ENCODE measurements around the gene GSTA3. TPM values are rescaled to one million over a fixed set of nuclear protein-coding genes. Genes with fewer than 3 reads are reported as not detected.

Gene GSTA3
- total and polyA plus RNA-seq, 2 donors (not counting 1 experiment from before 2014, with no cell fraction given), result not detected

DNA sequence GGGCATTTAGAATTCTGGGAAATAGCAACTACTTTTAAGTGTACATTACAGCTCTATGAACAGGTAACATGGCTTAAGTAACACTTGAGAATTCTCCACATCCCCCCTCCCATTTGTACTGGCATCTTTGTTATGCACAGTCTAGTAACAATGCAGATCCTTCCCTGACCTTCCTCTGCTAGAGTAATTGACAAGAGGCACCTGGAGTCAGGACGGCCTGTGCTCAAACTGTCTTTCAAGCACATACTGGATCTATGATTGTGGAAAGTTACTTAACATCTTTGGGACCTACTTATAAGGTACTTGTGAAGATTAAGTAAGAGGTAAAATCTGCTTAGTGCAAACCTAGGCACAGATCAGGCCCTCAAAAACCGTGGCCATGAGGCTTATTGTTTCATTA is 21.9 kb upstream of the GSTA3 start:
- no peaks in the 10 kb centered on the region for H4K20me1 ChIP-seq (ENCODE audit: control insufficient read depth, extremely low read depth, insufficient read depth, low read length)
- H3K4me3 ChIP-seq (replicated peaks in 1 of 4; ENCODE audit: control extremely low read depth in 1 of 4, insufficient read depth in 1 of 4, low read depth in 3 of 4, low read length in 4 of 4), result no peak overlapping the region
- H3K9ac ChIP-seq (ENCODE audit: insufficient read depth, low read length), result no peak overlapping the region
- DNase-seq (ENCODE audit: low read depth in 2 of 2), result no peak
- H3K27me3 ChIP-seq (ENCODE audit: control insufficient read depth, insufficient read depth, low read length), result no peaks in the 10 kb centered on the region
- no peaks in the 10 kb centered on the region for H3K79me2 ChIP-seq (ENCODE audit: control insufficient read depth, insufficient read depth, low read length)
- peaks cover 7% of the 10 kb centered on the region for H3K4me1 ChIP-seq (ENCODE audit: control insufficient read depth, extremely low read depth, insufficient read depth, low read length)
- H2AFZ ChIP-seq (ENCODE audit: low read length), result no peak overlapping the region
- H3K9me3 ChIP-seq (ENCODE audit: control insufficient read depth, insufficient read depth, low read depth, low read length), result no peaks in the 10 kb centered on the region
- H3K27ac ChIP-seq (ENCODE audit: insufficient read depth, low read length), result no peak overlapping the region
- no peak for TF ChIP-seq EZH2 (IDR thresholded peaks at IDR 0.05; ENCODE audit: low read length, missing control alignments)
- TF ChIP-seq, protein P1, sequence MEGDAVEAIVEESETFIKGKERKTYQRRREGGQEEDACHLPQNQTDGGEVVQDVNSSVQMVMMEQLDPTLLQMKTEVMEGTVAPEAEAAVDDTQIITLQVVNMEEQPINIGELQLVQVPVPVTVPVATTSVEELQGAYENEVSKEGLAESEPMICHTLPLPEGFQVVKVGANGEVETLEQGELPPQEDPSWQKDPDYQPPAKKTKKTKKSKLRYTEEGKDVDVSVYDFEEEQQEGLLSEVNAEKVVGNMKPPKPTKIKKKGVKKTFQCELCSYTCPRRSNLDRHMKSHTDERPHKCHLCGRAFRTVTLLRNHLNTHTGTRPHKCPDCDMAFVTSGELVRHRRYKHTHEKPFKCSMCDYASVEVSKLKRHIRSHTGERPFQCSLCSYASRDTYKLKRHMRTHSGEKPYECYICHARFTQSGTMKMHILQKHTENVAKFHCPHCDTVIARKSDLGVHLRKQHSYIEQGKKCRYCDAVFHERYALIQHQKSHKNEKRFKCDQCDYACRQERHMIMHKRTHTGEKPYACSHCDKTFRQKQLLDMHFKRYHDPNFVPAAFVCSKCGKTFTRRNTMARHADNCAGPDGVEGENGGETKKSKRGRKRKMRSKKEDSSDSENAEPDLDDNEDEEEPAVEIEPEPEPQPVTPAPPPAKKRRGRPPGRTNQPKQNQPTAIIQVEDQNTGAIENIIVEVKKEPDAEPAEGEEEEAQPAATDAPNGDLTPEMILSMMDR (conservative IDR thresholded peaks at IDR 0.05 in 1 of 2, IDR thresholded peaks at IDR 0.05 in 1 of 2; ENCODE audit: low read depth in 1 of 2, low read length in 2 of 2), result no peak
- H3K36me3 ChIP-seq (ENCODE audit: control insufficient read depth, insufficient read depth, low read length), result no peaks in the 10 kb centered on the region
- H3K4me2 ChIP-seq (ENCODE audit: extremely low read depth, insufficient read depth, low read length), result no peak overlapping the region

GRCh38 chr6:52929321-52930164 is 20.0 kb upstream of the GSTA3 start:
- peaks cover 7% of the 10 kb centered on the region for H3K4me1 ChIP-seq (ENCODE audit: control insufficient read depth, extremely low read depth, insufficient read depth, low read length)
- no peak overlapping the region for H3K4me3 ChIP-seq (replicated peaks in 1 of 4; ENCODE audit: control extremely low read depth in 1 of 4, insufficient read depth in 1 of 4, low read depth in 3 of 4, low read length in 4 of 4)
- H4K20me1 ChIP-seq (ENCODE audit: control insufficient read depth, extremely low read depth, insufficient read depth, low read length), result no peaks in the 10 kb centered on the region
- H3K27me3 ChIP-seq (ENCODE audit: control insufficient read depth, insufficient read depth, low read length), result no peaks in the 10 kb centered on the region
- no peaks in the 10 kb centered on the region for H3K79me2 ChIP-seq (ENCODE audit: control insufficient read depth, insufficient read depth, low read length)
- H2AFZ ChIP-seq (ENCODE audit: low read length), result no peak overlapping the region
- peak overlapping the region; percentile 36 for H3K4me2 ChIP-seq (ENCODE audit: extremely low read depth, insufficient read depth, low read length)
- no peak overlapping the region for H3K9ac ChIP-seq (ENCODE audit: insufficient read depth, low read length)
- H3K27ac ChIP-seq (ENCODE audit: insufficient read depth, low read length), result peak overlapping the region; percentile 55
- no peaks in the 10 kb centered on the region for H3K9me3 ChIP-seq (ENCODE audit: control insufficient read depth, insufficient read depth, low read depth, low read length)
- peak; percentile 90 to 91 for DNase-seq (ENCODE audit: low read depth in 2 of 2)
- no peaks in the 10 kb centered on the region for H3K36me3 ChIP-seq (ENCODE audit: control insufficient read depth, insufficient read depth, low read length)
- TF ChIP-seq EZH2 (IDR thresholded peaks at IDR 0.05; ENCODE audit: low read length, missing control alignments), result no peak
- TF ChIP-seq, protein P1 (conservative IDR thresholded peaks at IDR 0.05 in 1 of 2, IDR thresholded peaks at IDR 0.05 in 1 of 2; ENCODE audit: low read depth in 1 of 2, low read length in 2 of 2), result no peak

GRCh38 chr6:52927451-52927850 is 18.0 kb upstream of the GSTA3 start:
- Histone ChIP-seq H3K9ac (ENCODE audit: insufficient read depth, low read length) (no peak overlapping the region), H3K4me2 (ENCODE audit: extremely low read depth, insufficient read depth, low read length) (no peak overlapping the region), H3K4me3 (replicated peaks in 1 of 4; ENCODE audit: control extremely low read depth in 1 of 4, insufficient read depth in 1 of 4, low read depth in 3 of 4, low read length in 4 of 4) (no peak overlapping the region), H3K36me3 (ENCODE audit: control insufficient read depth, insufficient read depth, low read length) (no peaks in the 10 kb centered on the region), H3K27ac (ENCODE audit: insufficient read depth, low read length) (no peak overlapping the region), H3K9me3 (ENCODE audit: control insufficient read depth, insufficient read depth, low read depth, low read length) (no peaks in the 10 kb centered on the region), H3K4me1 (ENCODE audit: control insufficient read depth, extremely low read depth, insufficient read depth, low read length) (peaks cover 7% of the 10 kb centered on the region), H3K79me2 (ENCODE audit: control insufficient read depth, insufficient read depth, low read length) (no peaks in the 10 kb centered on the region), H3K27me3 (ENCODE audit: control insufficient read depth, insufficient read depth, low read length) (no peaks in the 10 kb centered on the region), H4K20me1 (ENCODE audit: control insufficient read depth, extremely low read depth, insufficient read depth, low read length) (no peaks in the 10 kb centered on the region), H2AFZ (ENCODE audit: low read length) (no peak overlapping the region)
- no peak for DNase-seq (ENCODE audit: low read depth in 2 of 2)
- TF ChIP-seq, protein P1 (conservative IDR thresholded peaks at IDR 0.05 in 1 of 2, IDR thresholded peaks at IDR 0.05 in 1 of 2; ENCODE audit: low read depth in 1 of 2, low read length in 2 of 2), result no peak
